Sigmoid colon (tissue), 7 donors: Measurements from ENCODE around the gene SEC24C. TPM values are rescaled to one million over a fixed set of nuclear protein-coding genes. Genes with fewer than 3 reads are reported as not detected.

Experiments
- DNase-seq: peaks from one replicate; pipeline ENCODE4 v3.0.0-alpha.2; 2019
- H3K27ac ChIP-seq, 4 donors: fragments of 200-600 bp; sonication (generic); one replicate each; pipeline ENCODE4 v1.5.1; 2016 to 2019; ENCODE audit warnings: mild to moderate bottlenecking in 1 of 4
- H3K27me3 ChIP-seq, 3 donors: fragments of 200-600 bp; sonication (generic); one replicate each; pipeline ENCODE4 v1.5.1; 2019; ENCODE audit warnings: mild to moderate bottlenecking in 1 of 3
- H3K36me3 ChIP-seq, 4 donors: fragments of 200-600 bp; sonication (generic); one replicate each; pipeline ENCODE4 v1.5.1; 2016 to 2019
- H3K4me1 ChIP-seq, 4 donors: fragments of 200-600 bp; sonication (generic); one replicate each; pipeline ENCODE4 v1.5.1; 2017 to 2019
- H3K4me3 ChIP-seq, 4 donors: fragments of 200-600 bp; sonication (generic); one replicate each; pipeline ENCODE4 v1.5.1; 2017 to 2019; ENCODE audit warnings: mild to moderate bottlenecking in 2 of 4, moderate library complexity in 1 of 4
- H3K9me3 ChIP-seq, 4 donors: fragments of 200-600 bp in 3 of 4; sonication (generic) in 3 of 4; one replicate each; pipeline versions ENCODE4 v1.5.1 to v1.6.1; 2013 to 2019
- EP300 ChIP-seq, 4 donors: sonication (generic); formaldehyde crosslinking; IDR thresholded peaks; one replicate each; pipeline ENCODE4 v1.6.1; 2017; ENCODE audit warnings: antibody characterized with exemption in 4 of 4
- POLR2A ChIP-seq, 2 donors: fragments of 450-650 bp; IDR thresholded peaks; one replicate each; pipeline ENCODE4 v1.6.1; 2016; ENCODE audit warnings: antibody characterized with exemption in 2 of 2, mild to moderate bottlenecking in 2 of 2, moderate library complexity in 2 of 2
- POLR2AphosphoS5 ChIP-seq, 4 donors: sonication (generic); formaldehyde crosslinking; IDR thresholded peaks; one replicate each; pipeline ENCODE4 v1.6.1; 2017; ENCODE audit warnings: antibody characterized with exemption in 4 of 4
- WGBS, 2 donors: extraction: QIAGEN DNeasy Blood & Tissue Kit; methylation state at CpG; one replicate each; pipeline ENCODE4 v1.1.7; 2013; 5-methylcytosine and 5-hydroxymethylcytosine counted together
- intact Hi-C: fragments of 100-400 bp; cut with DNase I; formaldehyde crosslinking; loops from one replicate; pipeline ENCODE4 v1.15.1; 2023
- polyA plus RNA-seq, 3 donors: library from polyadenylated mRNA; stranded (reverse); fragments of 200-250 nt; gene quantifications; one replicate each; pipeline ENCODE4 v1.2.3, GENCODE V29; 2013
- total RNA-seq, 4 donors: library from RNA; depleted of rRNA; stranded (reverse); fragments of >200 nt; gene quantifications; one replicate each; pipeline ENCODE4 v1.1.0, GENCODE V29; 2016
- TF ChIP-seq, protein P1 (sequence below), 4 experiments: fragments of 450-650 bp in 3 of 4; fragments of 200-600 bp in 1 of 4; IDR thresholded peaks; one replicate each; pipeline ENCODE4 v1.5.1; 2016 to 2019; ENCODE audit warnings: antibody characterized with exemption in 4 of 4, mild to moderate bottlenecking in 3 of 4, moderate library complexity in 2 of 4
- donor health status: healthy with polysubstance abuse.
- donor health status: Bipolar disorder and iron deficiency.
- donor health status: healthy.

The SEC24C gene
- total and polyA plus RNA-seq, 7 donors = 25.2 to 52.3 (median 37.5) TPM

GRCh38 chr10:73744664-73744975 lies 448 bp downstream of the SEC24C start:
- Histone ChIP-seq H3K27ac (peak overlapping the region; percentile 90 to 96 (median 94)), H3K9me3 (no peaks in the 10 kb centered on the region), H3K4me1 (peaks cover 0 to 52% (median 38%) of the 10 kb centered on the region in 4 donors), H3K27me3 (no peaks in the 10 kb centered on the region), H3K4me3 (peak overlapping the region; percentile 57 to 98 (median 94)), H3K36me3 (peaks cover 6 to 30% (median 20%) of the 10 kb centered on the region in 4 donors)
- WGBS, 2 donors = 0 to 1% methylated on average over 10 of the region's 10 CpGs
- peak; percentile 75 for DNase-seq
- intact Hi-C loops = loop anchor here (2.0 kb wide), 1 partner anchor 28 kb away; a partner anchor contains a TSS
- TF ChIP-seq POLR2A (IDR thresholded peaks at IDR 0.05) (no peak), POLR2AphosphoS5 (IDR thresholded peaks at IDR 0.05) (no peak), EP300 (IDR thresholded peaks at IDR 0.05) (no peak)
- TF ChIP-seq, protein P1, sequence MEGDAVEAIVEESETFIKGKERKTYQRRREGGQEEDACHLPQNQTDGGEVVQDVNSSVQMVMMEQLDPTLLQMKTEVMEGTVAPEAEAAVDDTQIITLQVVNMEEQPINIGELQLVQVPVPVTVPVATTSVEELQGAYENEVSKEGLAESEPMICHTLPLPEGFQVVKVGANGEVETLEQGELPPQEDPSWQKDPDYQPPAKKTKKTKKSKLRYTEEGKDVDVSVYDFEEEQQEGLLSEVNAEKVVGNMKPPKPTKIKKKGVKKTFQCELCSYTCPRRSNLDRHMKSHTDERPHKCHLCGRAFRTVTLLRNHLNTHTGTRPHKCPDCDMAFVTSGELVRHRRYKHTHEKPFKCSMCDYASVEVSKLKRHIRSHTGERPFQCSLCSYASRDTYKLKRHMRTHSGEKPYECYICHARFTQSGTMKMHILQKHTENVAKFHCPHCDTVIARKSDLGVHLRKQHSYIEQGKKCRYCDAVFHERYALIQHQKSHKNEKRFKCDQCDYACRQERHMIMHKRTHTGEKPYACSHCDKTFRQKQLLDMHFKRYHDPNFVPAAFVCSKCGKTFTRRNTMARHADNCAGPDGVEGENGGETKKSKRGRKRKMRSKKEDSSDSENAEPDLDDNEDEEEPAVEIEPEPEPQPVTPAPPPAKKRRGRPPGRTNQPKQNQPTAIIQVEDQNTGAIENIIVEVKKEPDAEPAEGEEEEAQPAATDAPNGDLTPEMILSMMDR (IDR thresholded peaks at IDR 0.05) = no peak

GRCh38 chr10:73746721-73747120 lies 2.5 kb downstream of the SEC24C start:
- TF ChIP-seq POLR2AphosphoS5 (IDR thresholded peaks at IDR 0.05) (no peak), EP300 (IDR thresholded peaks at IDR 0.05) (no peak), POLR2A (IDR thresholded peaks at IDR 0.05) (no peak)
- TF ChIP-seq, protein P1 (IDR thresholded peaks at IDR 0.05) = no peak
- intact Hi-C loops = no loop called here
- Histone ChIP-seq H3K4me1 (peaks cover 0 to 58% (median 48%) of the 10 kb centered on the region in 4 donors), H3K27me3 (no peaks in the 10 kb centered on the region), H3K4me3 (no peak overlapping the region), H3K9me3 (no peaks in the 10 kb centered on the region), H3K27ac (no peak overlapping the region), H3K36me3 (peaks cover 8 to 51% (median 33%) of the 10 kb centered on the region in 4 donors)
- DNase-seq = no peak
- 89 to 90% methylated on average over 2 of the region's 2 CpGs for WGBS, 2 donors

GRCh38 chr10:73750819-73751218 lies 6.6 kb downstream of the SEC24C start:
- Histone ChIP-seq H3K4me3 (no peak overlapping the region), H3K9me3 (no peaks in the 10 kb centered on the region), H3K36me3 (peaks cover 31 to 92% (median 63%) of the 10 kb centered on the region in 4 donors), H3K4me1 (peaks cover 0 to 33% (median 26%) of the 10 kb centered on the region in 4 donors), H3K27me3 (no peaks in the 10 kb centered on the region), H3K27ac (no peak overlapping the region)
- TF ChIP-seq, protein P1 (IDR thresholded peaks at IDR 0.05) = no peak
- no peak for TF ChIP-seq EP300 (IDR thresholded peaks at IDR 0.05)
- DNase-seq = peak; percentile 4
- WGBS, 2 donors = 83 to 92% methylated on average over 1 of the region's 1 CpG
- intact Hi-C loops = no loop called here

- intact Hi-C loops = no loop called here
- Histone ChIP-seq H3K4me1 (no peaks in the 10 kb centered on the region), H3K27ac (no peak overlapping the region), H3K4me3 (no peak overlapping the region), H3K9me3 (no peaks in the 10 kb centered on the region), H3K27me3 (no peaks in the 10 kb centered on the region), H3K36me3 (peaks cover 35 to 83% (median 52%) of the 10 kb centered on the region in 4 donors)
- peak; percentile 7 for DNase-seq
- TF ChIP-seq EP300 (IDR thresholded peaks at IDR 0.05) (no peak), POLR2A (IDR thresholded peaks at IDR 0.05) (no peak), POLR2AphosphoS5 (IDR thresholded peaks at IDR 0.05) (no peak)
- TF ChIP-seq, protein P1 (IDR thresholded peaks at IDR 0.05) = no peak
- 78 to 90% methylated on average over 1 of the region's 1 CpG for WGBS, 2 donors
Observed at GRCh38 chr10:73756183-73756582, 12.0 kb downstream of the SEC24C start.
